NCI-H2196 (cell line): ENCODE data around the gene HELZ2.

ENCODE experiments used
- DNase-seq: peaks from one replicate; lab custom pipeline; 2025; ENCODE audit not compliant: unreplicated experiment; lab: John Stamatoyannopoulos, UW

HELZ2 gene

DNA sequence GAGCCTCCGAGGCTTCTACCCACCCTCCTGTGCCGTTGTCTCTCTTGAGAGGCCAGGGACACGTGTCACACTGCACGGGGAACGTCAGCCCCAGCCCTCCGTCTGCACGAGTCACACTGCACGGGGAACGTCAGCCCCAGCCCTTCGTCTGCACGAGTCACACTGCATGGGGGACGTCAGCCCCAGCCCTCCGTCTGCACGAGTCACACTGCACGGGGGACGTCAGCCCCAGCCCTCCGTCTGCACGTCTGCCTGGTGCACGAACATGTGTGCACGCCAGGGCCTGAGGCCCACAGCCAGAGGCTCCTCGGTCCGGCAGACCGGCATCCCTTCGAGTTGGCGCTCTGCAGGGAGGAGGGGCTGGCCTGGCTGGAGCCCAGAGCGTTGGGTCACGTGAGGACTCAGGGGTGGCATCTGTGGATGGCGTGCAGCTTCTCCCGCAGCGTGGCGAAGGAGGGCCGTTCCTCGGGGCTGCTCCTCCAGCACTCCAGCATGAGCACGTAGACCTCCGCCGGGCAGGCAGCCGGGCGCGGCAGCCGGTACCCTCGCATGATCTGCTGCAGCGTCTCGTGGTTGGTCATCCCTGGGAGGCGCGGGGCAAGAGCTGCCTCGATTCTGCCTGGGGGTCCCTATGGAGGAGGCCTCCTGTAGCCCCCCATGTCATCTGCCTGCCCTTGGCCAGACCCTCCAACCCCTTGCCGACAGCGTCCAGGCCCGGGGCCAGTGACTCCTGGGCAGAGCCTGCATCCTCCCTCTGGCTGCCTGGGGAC lies 33.4 kb downstream of the HELZ2 start:
- DNase-seq, result no peak

DNA sequence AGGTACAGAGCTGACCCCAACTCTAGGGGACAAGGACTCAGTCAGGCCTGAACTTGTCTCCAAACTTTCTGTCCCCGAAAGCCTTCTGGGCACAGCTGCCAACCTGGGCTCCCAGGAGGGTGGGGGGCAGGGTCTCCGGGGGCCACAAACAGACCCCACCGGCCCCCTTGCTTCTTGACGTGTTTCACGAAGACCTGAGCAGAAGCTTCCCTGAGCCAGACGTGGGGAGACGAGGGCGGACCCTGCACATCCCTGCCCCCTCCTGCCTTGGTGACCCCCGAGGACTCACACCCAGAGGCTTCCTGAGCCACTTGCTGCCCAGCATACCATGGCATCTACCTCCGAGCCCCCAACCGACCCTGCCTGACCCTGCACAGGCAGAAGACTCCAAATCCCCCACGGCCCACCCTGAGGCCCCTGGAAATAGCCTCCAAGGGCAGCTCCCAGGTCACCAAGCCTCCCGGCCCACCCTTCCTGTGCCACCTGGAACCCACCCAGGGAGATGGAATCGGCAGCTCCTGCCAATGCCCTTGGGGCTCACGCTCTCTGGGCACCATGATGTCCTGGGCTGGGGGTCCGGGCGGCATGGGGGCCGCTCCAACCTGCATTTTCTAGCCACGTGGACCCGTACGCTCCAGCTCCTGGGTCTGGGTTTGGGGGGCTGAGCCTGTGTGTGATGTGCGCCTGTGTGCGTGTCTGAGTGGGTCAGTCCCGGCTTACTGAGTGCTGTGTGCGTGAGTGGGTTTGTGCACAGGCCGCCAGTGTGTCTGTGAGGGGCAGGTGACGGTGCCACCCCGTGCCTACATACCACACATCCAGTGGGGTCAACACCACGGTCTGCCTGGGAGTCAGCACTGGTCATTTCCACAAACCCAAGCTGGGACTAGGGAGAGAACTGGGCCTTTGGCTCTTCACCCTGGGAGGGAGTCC lies 34.3 kb downstream of the HELZ2 start:
- DNase-seq, result no peak

DNA sequence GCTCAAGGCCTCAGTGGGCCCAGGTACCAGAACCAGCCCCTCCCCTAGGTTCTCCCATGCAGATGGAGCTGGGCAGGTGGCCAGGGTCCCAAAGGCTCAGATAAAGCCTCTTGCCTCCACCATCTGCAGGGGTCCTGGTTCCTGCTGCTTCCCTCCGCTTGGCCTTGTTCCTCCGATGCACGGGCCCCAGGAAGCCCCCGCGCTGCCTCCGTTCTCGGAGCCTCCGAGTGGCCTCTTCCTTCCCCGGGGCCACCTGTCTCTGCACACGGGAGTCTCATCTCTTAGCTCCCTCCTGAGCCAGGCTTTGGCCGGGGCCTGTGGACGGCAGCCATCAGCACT lies 35.0 kb downstream of the HELZ2 start:
- no peak for DNase-seq

DNA sequence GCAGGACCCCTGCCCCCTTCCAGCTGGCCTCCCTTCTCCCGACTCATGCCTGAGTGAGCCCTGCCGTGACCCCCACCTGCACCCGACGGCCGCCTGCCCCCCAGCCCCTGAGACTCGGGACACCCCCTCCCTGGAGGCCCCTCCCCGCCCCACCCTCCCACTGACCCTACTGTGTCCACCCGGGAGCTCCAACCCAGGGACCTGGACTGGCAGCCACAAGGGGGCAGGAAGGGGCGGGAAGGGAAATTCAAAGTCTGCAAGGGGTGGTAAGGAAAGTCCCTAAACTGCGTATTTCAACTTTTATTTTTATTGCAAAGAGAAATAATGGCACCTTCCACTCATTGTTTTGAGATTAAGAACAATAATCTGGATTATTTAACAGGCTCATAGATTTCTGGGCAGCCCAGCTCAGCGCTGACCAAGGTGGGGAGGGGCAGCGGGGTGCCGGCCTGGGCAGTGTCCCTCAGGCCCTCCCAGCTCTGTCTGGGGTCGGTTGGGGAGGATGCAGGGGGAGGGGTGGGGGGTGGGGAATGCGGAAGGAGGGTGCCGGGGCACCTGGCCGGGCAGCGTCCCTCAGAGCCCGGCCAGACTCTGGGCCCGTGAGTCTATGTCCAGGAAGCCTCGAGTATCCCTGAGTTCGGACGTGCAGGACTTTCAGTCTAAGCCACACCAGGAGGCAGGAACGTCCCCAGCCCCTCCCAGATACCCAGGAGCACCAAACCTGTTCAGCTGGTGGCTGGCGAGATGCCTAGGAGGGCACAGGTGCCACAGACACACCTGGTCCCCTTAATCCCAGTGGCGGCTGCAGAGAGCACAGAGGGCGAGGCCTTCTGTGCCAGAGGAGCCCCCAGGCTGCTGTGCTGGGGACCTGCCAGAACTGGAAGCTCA lies 35.6 kb downstream of the HELZ2 start:
- peak; percentile 85 for DNase-seq

DNA sequence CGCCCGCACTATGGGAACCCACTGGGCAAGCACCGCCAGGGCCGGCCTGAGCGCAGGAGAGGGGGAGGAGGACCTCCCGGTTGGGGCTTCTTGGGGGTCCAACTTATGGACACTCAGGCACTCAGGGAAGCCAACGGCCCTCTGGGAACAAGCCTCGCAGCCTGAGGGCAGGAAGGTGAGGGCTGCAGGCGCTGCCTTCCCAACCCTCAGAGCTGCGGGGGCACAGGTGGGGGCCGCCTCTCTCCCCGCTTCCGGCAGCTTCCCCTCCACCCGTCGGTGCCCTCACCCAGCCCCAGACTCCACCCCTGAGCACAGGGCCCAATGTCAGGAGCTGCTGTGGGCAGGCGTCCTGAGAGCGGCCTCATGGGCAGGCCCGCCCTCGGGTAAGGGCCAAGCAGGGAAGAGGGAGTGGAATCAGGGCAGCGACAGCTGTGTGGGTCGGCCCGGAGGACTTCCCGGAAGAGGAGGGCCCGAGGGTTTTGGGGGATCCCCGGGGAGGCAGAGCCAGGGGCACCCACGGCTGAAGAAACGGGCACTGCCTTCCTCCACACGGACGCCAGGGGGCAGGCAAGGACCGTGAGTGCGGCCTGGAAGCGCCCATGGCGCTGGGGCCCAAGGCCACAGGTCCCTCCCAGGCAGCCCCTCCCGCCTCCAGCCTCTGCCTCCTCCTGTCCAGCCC lies 36.4 kb downstream of the HELZ2 start:
- DNase-seq, result peak; percentile 96

DNA sequence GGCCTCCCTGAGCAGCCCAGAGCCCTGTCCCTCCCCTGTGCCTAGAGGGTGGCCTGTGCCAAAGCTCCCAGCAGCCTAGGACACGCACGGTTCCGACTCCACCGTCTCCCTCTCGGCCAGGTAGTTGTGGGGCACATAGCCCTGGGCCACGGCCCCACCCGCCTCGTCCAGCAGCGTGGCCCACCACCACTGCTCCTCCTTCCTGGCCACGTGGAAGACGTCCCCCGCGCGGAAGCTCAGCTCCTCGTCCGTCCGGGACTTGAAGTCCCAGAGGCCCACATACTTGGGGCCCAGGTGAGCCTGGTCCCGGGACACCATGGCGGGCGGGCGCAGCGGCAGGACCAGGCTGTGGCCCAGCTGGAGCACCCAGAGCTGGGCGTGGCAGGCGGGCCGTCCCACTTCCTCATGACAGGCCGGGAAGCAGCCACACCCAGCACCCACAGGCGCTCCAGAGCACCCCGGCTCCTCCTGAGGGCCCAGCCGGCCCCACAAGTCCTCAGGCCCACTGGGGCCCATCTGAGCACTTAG lies 37.0 kb downstream of the HELZ2 start, which contains the start of gene PTK6:
Gene PTK6, minus strand, starts transcription at position 380 of the 528 bp plus-strand sequence. Its CDS starts 62 bp downstream, at position 318.
- DNase-seq, result no peak

DNA sequence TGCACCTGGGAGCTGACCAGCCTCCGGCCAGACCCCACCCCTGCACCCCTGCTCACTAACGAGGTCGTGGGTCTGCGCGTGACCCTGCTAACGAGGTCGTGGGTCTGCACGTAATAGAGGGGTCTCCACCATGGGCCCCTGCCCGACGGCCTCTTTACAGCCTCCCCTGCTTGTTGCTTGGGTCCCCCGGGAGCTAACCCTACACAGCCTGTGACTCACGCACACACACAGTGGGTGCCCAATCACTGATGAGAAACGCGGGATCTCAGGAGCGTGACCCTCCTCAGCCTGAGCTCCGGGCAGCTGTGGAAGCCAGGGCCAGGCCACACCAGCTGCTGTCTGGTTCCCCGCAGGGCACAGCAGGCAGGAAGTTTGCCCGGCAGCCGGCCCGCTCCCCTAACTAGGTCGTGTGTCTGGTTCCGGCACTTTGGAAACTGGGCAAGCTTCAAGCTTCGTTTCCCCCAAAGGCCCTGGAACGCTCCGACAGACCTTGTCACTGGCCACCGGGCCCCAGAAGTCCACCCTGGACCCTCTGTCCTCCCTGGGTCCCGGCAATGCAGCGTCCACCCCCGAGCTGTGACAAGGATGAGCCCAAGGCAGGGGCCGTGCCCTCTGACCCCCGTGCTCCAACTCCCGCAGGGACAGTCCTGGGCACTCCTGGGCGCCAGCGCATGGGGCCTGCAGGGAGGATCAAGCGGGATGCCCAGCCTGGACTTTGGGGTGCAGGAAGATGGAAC lies 37.6 kb downstream of the HELZ2 start:
- peak; percentile 35 for DNase-seq

DNA sequence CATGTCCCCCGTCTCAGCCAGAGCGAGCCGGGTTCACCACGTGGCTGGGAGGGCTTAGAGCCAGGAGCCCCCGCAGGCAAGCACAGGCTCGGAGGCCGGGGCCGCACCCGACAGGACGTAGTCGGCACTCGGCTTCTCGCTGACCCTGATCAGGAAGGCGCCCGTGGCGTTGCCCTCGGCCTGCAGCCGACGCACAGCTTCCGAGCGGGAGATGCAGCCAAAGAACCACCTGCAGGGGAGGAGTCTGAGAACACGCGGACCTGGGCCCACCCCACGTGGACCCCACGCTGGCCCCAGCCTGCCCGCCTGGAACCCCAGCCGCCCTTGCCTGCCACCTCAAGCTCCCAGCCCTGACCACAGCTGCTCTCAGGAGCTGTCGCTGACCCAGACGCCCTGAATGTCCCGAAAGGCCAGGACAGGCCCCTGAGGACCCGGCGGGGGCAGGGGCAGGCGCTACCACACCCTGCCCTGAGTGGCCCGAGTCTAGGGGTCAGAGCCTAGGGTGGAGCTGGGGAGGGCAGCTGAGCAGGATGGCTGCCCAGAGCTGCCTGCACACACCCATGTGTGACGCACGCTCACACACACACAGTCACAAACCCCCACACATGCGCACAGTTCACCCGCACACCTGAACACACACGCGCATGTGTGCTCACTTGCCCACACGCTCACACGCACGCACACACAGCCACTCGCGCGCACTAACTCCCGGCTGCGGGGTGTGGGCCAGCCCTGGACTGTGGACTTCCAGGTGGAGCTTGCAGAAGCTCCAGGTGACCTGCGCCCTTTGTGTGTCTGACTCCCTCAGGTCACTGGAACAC lies 39.0 kb downstream of the HELZ2 start:
- no peak for DNase-seq

DNA sequence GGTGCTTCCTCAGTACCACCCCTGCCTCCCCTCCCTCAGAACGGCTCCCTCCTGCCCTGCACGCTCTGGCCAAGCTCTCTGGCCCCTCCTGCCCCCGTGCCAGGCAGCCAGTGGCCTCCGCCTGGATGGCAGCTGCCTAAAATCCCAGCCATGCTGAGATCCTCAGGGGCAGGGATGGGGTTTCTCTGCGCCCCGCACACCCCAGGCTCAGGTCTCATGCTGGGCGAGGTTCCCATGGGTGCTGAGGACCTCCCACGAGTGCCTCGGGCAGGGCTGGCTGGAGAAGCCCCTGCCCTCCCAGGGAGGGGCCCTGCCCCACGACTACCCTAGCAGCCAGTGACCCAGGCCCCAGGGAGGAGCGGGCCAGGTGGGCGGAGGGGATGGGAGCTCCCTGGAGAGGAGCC lies 39.6 kb downstream of the HELZ2 start:
- no peak for DNase-seq

DNA sequence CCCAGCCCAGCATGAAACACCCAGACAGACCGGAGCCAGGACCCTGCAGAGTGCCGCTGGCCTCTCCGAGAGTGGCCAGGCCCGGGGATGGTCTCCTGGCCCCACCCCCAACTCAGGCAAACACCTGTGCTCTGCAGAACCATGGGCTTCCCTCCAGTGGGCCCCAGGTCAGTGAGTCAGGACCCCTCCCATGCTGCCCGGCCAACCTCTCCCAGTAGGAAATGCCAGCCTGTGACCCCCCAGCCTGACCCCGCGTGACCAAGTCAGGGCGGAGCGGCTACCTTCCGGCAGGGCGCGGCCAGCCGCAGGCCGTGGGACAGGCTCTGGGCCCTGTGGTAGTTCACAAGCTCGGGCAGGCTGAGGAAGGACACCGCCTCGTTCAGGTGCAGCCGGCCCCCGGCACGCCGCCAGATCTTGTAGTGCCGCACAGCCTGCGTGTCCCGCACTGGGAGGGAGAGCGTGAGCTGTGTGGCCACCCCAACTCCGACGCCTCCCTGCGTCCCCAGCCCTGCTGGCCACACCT lies 40.1 kb downstream of the HELZ2 start:
- DNase-seq, result no peak

DNA sequence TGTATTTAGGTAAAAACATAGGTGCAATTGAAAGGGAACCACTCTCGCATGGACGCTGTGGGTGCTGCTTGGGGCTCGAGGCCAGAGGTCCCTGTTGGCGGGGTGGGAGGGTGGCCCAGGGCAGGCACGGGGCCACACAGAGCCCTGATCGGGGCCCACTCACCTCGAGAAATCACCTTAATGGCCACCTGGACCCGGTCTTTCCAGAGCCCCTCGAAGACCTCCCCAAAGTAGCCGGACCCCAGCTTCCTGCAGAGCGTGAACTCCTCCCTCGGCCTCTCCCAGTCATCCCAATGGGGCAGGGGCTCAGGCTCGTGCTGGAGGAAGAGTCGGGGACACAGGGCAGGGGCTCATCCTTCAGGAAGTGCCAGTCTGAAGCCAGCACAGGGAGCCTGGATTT lies 40.7 kb downstream of the HELZ2 start:
- DNase-seq, result no peak

DNA sequence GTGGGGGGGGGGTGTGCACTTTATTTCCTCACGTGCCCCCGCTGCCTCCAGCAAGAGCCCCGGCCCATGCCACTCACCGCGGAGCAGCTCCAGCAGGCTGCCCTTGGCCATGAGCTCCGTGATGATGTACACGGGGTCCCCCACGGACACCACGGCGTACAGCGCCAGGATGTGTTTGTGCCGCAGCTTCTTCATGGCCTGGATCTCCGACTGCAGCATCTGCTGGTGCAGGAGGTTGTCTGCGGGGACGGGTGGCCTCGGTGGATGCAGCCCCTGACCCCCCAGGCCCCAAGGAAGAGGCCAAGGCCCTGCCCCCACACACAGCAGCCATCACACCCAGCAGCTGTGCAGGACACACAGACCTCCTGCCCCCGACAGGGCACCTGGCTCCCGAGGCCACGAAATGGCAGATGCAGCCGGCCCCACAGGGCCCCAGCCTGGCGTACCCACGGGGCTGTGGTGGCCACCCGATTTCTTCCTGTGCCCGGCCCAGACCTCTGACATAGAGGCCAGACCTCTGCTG lies 41.5 kb downstream of the HELZ2 start:
- DNase-seq, result no peak

DNA sequence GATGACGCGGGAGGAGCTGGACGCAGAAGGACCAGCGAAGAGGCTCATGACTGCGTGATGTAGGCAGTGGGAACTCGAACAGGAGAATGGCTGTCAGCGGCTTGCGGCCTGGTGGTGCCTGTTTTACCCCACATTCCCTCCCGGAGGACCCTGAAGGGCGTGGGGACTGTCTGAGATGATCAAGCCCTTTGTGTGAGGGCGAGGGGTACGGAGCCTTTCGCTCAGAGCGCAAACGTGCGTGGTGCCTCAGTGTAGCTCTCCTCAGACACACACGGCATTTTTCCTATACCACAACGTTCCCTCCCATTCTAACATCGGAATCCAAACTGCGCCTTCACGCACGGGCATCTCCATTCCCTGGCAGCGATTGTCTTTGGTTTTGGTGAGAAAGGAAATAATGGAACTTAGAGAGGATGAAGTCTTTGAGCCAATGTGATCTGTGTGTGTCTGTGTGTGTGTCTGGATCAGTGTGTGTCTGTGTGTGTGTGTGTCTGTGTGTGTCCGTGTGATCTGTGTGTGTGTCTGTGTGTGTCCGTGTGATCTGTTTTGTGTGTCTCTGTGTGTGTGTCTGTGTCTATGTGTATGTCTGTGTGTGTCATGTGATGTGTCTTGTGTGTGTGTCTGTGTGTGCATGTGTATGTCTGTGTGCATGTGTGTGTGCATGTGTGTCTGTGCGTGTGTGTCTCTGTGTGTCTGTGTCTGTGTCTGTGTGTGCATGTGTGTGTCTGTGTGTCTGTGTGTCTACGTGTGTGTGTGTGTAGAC lies 42.2 kb downstream of the HELZ2 start:
- no peak for DNase-seq

DNA sequence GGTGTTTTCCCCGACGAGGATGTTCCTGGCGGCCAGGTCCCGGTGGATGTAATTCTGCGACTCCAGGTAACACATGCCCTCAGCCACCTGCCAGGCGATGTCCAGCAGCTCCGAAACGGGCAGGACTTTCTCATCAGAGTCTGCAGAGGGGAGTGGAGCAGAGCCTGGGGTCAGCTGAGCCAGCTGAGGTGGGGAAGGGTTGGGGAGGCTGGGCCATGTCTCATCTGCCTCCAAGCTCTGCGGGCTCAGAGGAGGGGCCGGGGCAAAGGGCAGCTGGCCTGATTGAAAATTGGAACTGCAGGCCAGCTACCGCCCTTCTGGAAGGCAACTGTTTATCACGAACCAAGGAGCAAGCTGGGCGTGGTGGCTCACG lies 43.3 kb downstream of the HELZ2 start:
- no peak for DNase-seq

DNA sequence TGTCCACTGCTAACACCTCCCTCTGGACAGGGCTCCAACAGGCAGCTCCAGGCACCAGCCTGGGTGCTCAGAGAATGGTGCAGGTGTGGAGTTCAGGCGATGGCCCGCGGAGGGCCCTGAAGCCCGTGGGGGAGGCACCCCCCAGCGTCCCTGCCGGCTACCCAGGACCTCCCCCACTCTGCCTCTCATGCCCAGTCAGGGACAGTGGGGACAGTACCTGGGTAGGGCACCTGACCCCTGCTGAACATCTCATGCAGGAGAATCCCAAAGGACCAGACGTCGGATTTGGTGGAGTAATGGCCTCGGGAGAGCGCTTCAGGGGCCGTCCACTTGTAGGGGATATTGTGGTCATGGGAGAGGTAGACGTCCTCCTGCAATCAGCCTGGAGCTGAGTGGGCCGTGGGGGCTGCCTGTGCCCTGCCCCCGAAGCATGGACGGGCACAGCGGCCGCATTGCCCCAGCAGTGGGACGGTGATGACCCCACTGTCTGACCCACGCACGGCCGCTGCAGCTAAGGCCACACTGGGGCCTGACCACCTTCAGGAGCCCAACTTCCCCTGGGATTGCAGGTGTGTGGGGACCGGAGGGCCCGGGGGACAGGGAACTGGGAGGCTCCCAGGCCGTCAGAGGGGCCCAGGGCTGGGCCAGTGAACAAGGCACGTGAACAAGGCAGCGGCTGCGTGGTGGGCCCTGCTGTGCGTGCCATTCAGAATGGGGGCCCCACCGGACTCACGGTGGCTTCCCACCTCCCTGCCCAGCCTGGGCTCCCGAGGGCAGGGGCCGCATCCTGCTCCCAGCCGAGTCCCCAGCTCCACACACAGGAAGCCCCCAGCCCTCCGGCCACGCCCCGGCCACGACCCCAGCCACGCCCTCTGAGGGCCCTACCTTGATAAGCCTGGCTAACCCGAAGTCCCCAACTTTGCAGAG lies 43.9 kb downstream of the HELZ2 start:
- no peak for DNase-seq

DNA sequence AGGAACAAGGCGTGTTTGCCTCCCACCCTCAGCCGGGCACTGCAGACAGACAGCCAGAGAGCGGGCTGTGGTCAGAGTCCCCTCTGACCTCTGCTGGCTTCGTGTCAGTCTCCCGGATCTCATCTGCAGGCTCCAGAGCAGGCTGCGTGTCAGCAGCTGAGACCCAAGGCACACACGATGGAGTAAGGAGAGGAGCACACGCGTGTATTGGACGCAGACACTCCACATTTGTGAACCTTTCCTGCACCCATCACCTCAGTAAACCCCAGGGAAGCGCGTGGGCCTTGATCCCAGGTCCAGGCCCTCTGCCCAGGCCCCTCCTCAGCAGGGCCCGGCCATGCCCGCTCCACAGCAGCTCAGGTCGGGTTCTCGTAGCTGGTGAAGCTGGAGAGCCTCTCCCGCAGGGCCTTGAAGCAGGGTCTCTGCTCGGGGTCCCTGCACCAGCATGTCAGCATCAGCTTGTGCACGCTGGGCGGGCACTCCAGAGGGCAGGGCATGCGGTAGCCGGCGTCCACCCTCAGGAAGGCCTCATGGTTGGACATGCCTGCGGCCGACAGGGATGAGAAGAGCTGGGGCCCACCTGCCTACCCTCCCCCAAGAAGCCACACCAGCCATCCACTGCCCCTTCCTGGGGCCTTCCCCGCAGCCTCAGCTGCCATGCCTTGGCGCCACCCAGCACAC lies 44.7 kb downstream of the HELZ2 start:
- DNase-seq, result no peak
